G401 (cell line): ENCODE results near the gene RNF148. TPM values are rescaled to one million over a fixed set of nuclear protein-coding genes. Genes with fewer than 3 reads are reported as not detected.

Experiments
- DNase-seq: peaks from one replicate; pipeline ENCODE4 v3.0.0-alpha.2; 2015; ENCODE audit warnings: low spot score
- in situ Hi-C: cut with HindIII; loops from 2 replicates; pipeline ENCODE4 v1.10.0; 2016; ENCODE audit warnings: low sequenced_read_pairs, mixed read lengths
- total RNA-seq: library from RNA; depleted of rRNA; stranded (reverse); fragments of >200 nt; shearing (Covaris generic); gene quantifications from 2 replicates; pipeline ENCODE4 v1.2.3, GENCODE V29; 2014; rRNA removed

Gene RNF148, protein sequence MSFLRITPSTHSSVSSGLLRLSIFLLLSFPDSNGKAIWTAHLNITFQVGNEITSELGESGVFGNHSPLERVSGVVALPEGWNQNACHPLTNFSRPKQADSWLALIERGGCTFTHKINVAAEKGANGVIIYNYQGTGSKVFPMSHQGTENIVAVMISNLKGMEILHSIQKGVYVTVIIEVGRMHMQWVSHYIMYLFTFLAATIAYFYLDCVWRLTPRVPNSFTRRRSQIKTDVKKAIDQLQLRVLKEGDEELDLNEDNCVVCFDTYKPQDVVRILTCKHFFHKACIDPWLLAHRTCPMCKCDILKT
- not detected in 2 replicates for total RNA-seq

DNA sequence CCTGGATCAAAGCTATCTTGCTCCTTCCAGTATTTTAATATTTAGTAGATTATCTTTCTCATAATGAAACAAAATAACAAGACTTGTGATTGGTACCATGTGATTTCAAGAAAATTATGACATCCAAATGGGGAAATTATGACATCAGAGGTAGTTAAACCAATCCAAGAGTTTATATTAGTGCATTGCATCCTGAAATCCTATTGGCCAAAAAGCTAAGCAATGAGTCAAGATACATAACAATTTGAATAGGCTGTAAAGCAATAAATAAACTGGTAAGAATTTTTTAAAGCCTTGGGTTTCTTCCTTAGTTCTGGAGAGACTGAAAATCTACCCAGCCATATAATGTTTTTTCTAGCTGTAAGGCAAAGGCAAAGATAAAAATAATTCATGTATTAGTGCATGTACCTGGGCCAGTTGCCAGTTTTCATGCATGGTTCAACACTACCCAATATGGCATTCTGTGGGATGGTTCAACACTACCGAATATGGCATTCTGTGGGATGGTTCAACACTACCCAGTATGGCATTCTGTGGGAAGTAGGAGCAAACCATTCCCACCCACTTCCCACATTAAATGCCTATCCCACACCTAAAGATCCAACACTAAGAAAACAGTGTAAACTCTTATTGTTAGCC, at the start of gene RNF148:
RNF148 (minus strand) TSS at position 51 of the 639 bp plus-strand sequence. CDS start 172 bp downstream, outside the sequence.
- peak; percentile 52 for DNase-seq
- in situ Hi-C loops: no loop called here

DNA sequence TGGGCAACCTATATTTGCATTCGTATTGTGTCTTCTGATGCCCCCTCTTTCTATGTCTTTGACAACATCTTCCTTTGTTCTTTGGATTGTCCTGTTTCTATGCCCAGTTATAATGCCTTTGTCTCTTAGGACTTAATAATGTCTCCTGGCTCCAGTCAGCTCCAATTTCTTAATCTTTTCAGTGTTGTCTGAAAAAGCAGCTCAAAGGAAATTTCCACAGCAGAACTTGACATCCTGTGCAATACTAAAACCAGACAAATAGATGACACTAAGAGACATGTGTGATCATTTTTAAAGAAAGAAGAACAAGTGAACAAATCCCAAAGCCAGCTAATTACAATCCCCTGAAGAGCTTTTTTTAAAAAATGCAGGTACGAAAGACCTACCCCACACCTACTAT, 47.7 kb upstream of the RNF148 start:
- peak; percentile 65 for DNase-seq
- in situ Hi-C loops: no loop called here

DNA sequence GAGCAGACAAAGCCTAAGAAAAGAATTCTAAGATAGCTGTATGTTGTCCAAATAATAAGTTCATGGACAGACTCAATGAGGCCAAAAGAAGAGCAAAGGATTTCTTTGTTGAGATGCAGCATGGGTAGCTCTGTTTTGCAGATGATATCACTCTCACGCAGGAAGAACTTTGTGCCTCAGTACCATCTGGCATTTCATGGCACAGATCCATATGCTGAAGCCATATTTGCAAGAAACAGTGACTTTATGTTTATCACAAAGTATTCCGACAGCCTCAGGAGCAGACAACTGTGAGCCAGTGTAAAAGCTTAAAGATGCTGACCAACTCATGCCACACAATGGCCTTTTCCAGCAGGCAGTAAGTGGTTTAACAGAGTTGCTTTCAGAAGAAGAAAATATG, 45.5 kb upstream of the RNF148 start:
- peak; percentile 87 for DNase-seq
- in situ Hi-C loops: no loop called here

DNA sequence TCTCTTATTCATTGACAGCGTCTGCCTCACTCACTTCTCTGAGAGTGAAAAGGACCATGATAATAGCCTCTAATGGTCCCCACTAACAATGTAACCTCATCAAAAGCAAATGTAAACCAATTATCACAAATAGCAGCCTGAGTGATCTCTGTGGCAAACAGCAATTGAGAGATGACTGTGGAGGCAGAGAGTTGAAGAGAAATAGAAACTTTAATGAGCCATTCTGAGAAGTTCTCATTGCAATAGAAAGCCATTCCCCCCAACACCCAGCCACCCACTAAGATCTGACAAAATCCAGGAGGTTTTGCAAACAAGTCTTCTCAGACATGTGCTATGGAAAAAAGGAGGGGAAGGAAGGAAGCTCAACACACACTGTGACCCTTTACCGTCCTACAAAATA, 44.2 kb upstream of the RNF148 start:
- in situ Hi-C loops: no loop called here
- no peak for DNase-seq

DNA sequence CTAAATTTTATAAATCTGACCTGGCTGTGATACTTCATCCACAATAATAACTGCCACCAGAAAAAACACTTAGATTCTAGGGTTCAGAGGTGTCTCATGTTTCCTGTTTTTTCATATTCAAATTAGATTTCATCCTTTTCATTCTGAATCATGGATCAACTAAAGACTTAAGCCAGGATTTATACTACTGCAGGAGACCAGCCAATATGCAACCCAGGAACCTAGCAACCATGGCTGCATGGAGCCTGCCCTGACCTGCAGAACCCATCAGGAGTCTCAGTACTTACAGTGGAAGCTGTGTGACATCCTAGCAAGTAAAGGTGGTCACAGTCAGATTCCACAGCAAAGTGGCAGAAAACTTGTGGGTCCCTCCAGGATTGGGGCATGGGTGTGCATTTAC, 40.5 kb upstream of the RNF148 start:
- in situ Hi-C loops: no loop called here
- no peak for DNase-seq

DNA sequence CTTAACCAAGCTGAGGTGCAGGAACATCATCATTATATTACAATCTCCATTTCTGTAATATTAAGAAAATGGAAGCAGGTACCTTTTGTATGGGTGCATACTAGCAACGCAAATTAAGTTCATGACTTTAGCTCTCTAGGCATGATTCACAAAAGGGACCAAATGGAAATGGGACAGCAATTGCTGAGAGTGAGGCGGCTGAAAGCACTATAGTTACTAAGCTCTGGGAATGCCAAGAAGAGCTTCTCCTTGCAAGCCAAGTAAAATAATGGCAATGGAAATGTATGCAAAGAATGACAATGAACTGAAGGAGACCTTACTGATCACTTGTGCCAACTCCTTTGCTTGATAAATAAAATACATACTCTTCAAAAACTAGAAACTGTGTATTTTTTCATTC, 36.2 kb upstream of the RNF148 start:
- DNase-seq: no peak
- in situ Hi-C loops: no loop called here

DNA sequence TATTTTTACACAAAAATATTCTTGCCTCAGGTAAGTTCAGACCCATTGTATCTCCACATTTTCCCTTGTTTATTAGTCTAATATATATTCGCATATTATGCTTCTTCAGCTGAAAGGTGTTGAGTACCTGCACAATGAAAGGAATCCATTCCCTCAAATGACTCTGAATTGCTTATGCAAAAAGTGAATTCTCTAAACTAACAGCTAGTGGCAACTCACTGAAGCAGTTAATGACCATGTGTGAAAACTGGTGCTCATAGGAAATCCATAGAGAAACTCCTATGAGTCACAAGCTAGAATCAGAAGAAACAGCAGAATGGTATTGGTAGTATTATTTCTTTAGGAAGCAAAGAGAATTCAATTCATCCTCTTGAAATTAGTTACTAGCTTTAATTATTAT, 33.5 kb upstream of the RNF148 start:
- in situ Hi-C loops: no loop called here
- peak; percentile 87 for DNase-seq

DNA sequence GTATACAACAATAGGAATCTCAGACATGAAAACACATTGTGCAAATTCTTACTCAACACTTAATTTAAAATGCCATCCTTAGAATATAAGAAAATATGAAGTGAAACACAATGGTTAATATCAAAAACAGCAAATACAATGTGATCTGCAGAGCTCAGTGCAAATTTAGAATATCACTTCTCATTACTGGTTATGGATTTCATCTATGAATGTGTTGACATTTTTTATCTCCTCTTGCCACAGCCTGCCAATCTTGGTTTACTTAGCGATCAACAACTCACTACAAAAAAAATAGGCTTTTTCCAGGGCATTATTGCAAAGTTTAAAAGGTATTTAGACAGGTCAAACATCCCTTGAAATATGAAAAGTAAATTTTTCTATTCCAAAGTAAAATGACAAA, 25.0 kb upstream of the RNF148 start:
- in situ Hi-C loops: no loop called here
- no peak for DNase-seq

DNA sequence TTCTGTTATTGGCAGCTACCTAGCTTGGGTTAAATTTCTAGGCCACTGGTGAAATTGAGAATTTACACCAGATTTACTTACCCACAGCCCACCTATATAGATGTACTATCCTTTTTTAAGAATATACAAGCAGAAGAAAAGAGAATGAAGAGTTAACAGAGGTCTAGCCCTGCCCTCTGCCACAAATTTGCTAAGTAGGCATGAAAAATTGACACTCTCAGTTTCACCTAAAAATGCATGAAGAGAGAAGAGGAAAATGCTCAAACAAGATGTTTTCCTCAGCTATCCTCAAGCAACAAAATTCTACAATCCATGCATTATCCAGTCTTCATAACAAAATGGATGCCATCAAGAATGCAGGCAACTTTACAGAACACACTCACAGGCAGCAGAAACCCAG, 24.6 kb upstream of the RNF148 start:
- no peak for DNase-seq
- in situ Hi-C loops: no loop called here

DNA sequence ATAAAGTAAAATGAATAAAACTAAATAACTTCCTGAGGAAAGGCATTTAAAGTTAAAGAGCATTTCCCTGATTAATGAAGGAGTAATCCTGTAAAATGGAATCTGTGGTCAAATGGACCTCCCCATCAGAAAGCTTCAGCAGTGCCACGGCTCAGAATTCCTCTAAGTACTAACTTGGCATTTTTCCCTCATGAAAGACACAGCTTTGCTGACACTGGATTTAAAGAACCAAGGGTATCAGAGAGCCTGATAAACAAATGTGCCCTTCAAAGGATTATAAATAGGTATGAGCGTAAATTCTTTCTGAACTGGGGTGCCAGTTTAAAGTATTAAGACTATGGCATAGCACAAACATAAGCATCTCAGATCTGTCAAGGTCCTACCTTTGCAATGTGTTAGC, 24.2 kb upstream of the RNF148 start:
- peak; percentile 76 for DNase-seq
- in situ Hi-C loops: no loop called here

DNA sequence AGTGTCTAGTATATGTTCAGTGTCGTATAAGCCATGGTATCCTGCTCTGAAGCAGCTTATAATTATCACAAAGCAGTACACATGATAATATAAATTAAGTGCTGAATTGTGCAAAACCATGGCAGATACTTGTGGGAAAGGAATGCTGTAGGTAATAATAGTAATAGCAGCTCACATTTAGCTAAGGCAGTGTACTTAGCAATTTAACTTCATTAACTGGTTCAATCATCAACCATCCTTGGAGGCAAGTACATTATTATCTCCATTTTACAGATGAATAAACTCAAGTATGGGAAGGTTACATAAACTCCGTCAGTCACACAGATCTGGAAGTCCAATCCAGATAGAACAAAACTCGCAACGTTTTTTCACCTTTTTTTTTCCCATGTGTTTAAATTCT, 21.6 kb upstream of the RNF148 start:
- no peak for DNase-seq
- in situ Hi-C loops: no loop called here

DNA sequence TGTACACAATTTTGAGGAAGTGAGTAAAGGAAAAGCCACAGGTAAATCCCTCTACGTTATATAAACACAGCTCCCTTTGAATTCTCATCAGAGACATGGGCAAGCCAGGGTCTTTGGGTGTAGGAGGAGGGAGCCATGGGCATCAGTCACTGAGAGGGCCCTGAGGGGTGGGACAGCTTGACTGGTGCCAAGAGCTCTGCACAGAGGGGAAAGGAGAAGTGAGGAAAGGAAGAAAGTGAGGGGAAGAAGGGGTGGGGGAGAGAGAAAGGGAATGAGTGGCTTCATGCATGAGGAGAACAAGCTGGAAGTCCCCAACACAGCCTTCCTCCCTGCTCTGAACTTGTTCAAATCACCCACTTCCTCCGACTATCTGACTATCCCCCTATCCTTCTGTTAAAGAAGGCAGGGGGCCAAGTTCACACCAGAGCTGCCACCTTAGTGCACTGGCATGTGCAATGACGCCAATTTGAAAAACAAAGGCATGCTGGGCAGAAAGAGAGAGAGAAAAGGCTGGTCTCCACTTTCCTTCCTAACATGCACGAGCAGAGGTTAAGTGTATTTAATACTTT, 16.4 kb upstream of the RNF148 start:
- in situ Hi-C loops: no loop called here
- DNase-seq: peak; percentile 72

DNA sequence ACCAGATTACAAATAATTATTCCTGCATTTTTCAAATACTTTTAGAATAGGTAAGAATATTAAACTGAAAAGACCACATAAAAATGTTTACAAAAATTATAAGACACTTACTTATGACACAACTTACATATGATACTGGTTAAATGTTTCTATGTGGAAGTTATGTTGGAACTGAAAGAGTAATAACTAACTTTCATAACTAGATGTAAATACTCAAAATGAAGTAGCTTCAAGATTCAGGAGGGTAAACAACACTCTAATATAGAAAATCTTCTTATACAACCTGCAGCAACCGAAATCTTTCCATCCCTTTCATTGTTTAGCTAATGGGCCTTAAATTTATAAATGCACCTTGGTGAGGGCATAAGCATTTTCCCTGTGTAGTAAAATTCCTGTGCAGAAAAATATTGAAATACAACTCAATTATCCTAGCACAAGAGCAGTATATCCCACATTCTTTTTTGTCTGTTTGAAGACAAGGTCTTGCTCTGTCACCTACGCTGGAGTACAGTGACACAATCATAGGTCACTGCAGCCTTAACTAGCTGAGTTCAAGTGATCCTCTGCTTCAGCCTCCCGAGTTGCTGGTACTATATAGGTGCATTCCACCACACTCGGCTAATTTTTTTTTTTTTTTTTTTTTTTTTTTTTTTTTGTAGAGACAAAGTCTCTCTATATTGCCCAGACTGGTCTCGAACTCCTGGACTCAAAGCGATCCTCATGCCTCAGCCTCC, 14.8 kb upstream of the RNF148 start:
- DNase-seq: no peak
- in situ Hi-C loops: no loop called here

DNA sequence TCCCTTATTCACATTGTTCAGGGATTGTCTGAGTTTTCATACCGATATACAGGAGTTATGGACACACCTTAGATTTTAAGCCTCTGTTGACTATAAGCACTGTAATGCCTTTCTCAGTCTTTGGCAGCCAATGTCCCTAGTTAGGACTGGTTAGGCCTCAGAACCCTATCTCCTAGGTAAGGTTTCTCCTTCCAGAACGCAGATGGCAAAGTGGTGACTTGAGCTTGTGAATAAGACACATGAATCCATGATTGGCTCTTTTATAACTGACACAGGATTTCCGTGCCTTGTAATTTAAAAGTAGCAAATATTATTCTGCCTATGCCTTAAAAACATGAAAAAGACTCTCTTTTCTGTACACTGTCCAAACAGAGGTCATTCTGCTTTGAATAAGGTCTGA, 12.5 kb upstream of the RNF148 start:
- DNase-seq: peak; percentile 68
- in situ Hi-C loops: no loop called here

DNA sequence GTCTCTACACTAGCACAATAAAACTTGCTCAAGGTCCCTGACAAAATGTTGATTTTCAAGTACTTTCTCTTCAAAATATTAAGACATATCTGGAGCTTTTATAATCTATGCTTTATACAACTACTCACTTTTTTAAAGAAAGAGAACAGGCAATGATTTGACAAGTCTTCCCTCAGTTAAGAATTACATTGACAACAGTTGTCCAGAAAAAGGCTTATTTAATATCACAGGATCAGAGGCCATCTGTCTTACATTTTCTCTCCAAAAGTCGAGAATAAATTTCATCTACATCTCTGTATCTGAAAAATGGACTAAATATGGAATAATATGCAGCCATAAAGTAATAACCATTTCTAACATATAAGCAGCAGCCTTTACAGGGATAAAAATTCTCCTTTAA, 8.2 kb upstream of the RNF148 start:
- peak; percentile 79 for DNase-seq
- in situ Hi-C loops: no loop called here

DNA sequence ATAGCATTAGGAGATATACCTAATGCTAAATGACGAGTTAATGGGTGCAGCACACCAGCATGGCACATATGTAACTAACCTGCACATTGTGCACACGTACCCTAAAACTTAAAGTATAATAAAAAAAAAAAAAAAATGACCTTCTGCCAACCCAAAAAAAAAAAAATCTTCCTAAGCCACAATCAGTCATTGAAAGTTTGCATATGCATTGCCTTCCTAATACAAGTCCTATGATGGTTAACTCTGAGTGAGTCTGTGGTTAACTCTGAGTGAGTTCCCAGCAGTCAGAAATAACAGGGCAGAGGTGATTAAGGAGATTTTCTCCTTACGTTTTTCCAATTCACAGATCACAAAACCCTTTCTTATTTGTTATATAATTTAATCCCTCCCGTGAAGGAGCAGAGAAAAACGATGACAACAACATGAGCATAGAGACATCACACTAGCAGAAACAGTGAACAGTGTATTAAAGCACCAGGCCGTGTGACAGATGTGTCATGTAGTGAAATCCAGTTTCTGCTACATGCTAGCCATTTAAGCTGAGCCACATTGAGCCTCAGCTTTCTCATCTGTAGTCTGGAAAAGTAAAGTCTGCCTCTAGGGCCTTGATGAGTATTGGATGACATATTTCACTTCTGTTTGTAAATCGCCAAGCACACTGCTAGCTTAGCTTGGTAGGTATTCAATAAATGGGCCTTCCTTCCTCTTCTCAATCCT, 7.4 kb upstream of the RNF148 start:
- in situ Hi-C loops: no loop called here
- DNase-seq: no peak

DNA sequence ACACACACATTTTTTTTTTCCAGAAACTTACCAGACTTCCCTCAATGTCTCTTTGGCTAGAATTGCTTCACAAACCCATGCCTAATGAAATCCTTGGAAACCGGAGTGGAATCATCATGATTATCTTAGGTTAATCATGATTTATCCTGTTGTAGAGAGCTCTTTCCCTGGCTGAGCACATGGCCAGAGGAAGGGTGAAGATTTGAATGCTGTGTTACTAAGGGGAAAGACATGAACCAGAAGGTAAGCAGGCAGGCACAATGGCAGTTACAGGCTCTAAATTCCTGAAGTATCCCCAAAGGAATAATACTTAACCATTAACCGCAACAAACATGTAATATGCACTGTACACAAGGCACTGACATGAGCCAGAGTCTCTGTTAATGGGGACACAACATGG, 4.1 kb upstream of the RNF148 start:
- DNase-seq: peak; percentile 58
- in situ Hi-C loops: no loop called here

DNA sequence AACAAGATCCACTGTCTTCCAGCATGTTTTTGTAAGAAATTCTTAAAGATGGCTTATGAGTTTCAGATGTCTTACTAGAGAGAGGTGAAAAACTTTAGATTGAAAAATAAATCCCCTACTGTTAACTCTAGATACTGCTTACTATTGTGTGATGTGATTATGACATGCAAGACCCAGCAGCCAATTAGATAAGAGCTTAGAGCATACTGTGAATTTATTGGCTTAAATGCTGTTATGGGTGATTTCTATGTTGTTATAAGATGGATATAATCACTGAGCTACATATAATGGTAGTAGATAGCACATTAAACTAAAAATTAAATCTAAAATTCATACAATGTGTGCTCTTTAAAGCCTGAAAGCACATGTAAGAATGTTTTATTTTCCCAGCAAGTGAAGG, 3.7 kb downstream of the RNF148 start, which contains the start of gene RNF133:
RNF133 (minus strand) TSS at position 101 of the 400 bp plus-strand sequence. CDS start 199 bp downstream, outside the sequence.
- in situ Hi-C loops: no loop called here
- no peak for DNase-seq

DNA sequence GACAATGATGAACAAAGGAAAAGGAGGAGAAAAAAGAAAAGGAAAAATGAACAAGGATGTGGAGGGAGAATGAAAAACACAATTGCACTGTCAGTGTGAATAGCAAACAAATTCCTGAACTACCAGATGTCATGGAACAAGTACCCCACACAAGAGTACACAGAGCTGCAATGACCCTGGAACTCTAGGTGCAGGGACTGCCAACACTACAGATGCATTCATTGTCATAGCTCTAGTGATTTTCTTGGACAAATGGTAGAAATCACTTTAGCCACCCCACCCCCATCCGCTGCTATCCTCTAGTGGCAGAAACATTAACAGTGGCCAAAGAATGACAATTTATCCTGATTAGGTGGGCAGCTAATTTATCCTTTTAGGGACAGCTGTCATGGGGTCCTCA, 6.9 kb downstream of the RNF148 start:
- DNase-seq: peak; percentile 51

More for the DNA sequence above, 6.9 kb downstream of the RNF148 start:
- in situ Hi-C loops: no loop called here
